ENCODE data around the gene USP30. TPM values are rescaled to one million over a fixed set of nuclear protein-coding genes. Genes with fewer than 3 reads are reported as not detected.

Gene USP30
- total RNA-seq, 1 donor from 2014 or later: 13.6 TPM

DNA sequence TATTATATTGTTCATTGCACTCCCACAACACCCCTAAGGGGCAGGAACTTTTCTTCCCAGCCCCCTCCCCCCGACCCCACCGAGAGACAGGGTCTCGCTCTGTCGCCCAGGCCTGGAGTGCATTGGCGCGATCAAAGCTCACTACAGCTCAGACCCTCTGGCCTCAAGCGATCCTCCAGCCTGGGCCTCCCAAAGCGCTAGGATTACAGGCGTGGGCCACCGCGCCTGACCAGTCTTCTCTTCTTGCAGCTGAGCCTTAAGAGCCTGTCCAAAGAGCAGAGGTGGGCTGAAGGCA, 44.7 kb downstream of the USP30 start:
- peaks cover 1% of the 10 kb centered on the region for H3K27me3 Mint-ChIP-seq (ENCODE audit: unreplicated experiment)
- peaks cover 4% of the 10 kb centered on the region for H3K36me3 Mint-ChIP-seq (ENCODE audit: low read depth, unreplicated experiment)
- H3K4me3 Mint-ChIP-seq (ENCODE audit: unreplicated experiment): peak overlapping the region; percentile 94
- peaks cover 18% of the 10 kb centered on the region for H3K4me1 Mint-ChIP-seq (ENCODE audit: unreplicated experiment)
- TF ChIP-seq CTCF (IDR thresholded peaks at IDR 0.05; ENCODE audit: unreplicated experiment): no peak
- no peak for DNase-seq (ENCODE audit: low spot score)
- H3K27ac Mint-ChIP-seq (ENCODE audit: unreplicated experiment): no peak overlapping the region
- H3K9me3 Mint-ChIP-seq (ENCODE audit: unreplicated experiment): no peaks in the 10 kb centered on the region

GRCh38 chr12:109097435-109098182, 45.2 kb downstream of the USP30 start, which contains the start of gene UNG:
UNG (plus strand) TSS chr12:109097597; CDS start chr12:109097680, 83 bp downstream.
- peak within 1 kb of the TSS; percentile 94 for H3K4me3 Mint-ChIP-seq (ENCODE audit: unreplicated experiment)
- H3K27me3 Mint-ChIP-seq (ENCODE audit: unreplicated experiment): peaks cover 1% of the 10 kb centered on the region
- DNase-seq (ENCODE audit: low spot score): peak; percentile 98
- peaks cover 3% of the 10 kb centered on the region for H3K36me3 Mint-ChIP-seq (ENCODE audit: low read depth, unreplicated experiment)
- H3K27ac Mint-ChIP-seq (ENCODE audit: unreplicated experiment): peak within 1 kb of the TSS; percentile 27
- TF ChIP-seq CTCF (IDR thresholded peaks at IDR 0.05; ENCODE audit: unreplicated experiment): no peak
- peaks cover 15% of the 10 kb centered on the region for H3K4me1 Mint-ChIP-seq (ENCODE audit: unreplicated experiment)
- H3K9me3 Mint-ChIP-seq (ENCODE audit: unreplicated experiment): no peaks in the 10 kb centered on the region

- Mint-ChIP-seq H3K36me3 (ENCODE audit: low read depth, unreplicated experiment) (peaks cover 3% of the 10 kb centered on the region), H3K27me3 (ENCODE audit: unreplicated experiment) (peaks cover 1% of the 10 kb centered on the region), H3K27ac (ENCODE audit: unreplicated experiment) (peak overlapping the region; percentile 27), H3K9me3 (ENCODE audit: unreplicated experiment) (no peaks in the 10 kb centered on the region), H3K4me3 (ENCODE audit: unreplicated experiment) (peak overlapping the region; percentile 94), H3K4me1 (ENCODE audit: unreplicated experiment) (peaks cover 9% of the 10 kb centered on the region)
- DNase-seq (ENCODE audit: low spot score): no peak
- TF ChIP-seq CTCF (IDR thresholded peaks at IDR 0.05; ENCODE audit: unreplicated experiment): no peak
Measured at GRCh38 chr12:109098183-109098604, 45.8 kb downstream of the USP30 start.

DNA sequence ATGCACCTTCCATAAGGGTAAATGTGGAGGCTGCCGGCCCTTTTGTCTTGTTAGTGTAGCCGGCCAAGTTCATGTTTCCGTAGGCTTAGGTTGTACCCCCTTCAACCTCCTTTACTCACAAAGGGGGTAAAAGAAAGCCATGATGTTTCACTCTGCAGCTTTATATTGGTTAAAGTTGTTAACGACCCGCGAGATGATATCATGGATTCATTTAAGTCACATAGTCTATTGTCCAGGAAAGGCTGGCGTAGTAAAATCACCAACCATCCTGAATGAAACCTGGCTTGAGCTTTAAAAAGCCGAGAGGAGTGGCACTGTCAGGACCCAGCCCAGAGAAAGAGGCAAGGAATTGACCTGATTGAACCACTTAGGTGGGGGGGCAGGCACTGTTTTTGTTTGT, 46.3 kb downstream of the USP30 start:
- H3K36me3 Mint-ChIP-seq (ENCODE audit: low read depth, unreplicated experiment): peaks cover 8% of the 10 kb centered on the region
- peaks cover 8% of the 10 kb centered on the region for H3K4me1 Mint-ChIP-seq (ENCODE audit: unreplicated experiment)
- H3K27me3 Mint-ChIP-seq (ENCODE audit: unreplicated experiment): peaks cover 1% of the 10 kb centered on the region

More for the DNA sequence above, 46.3 kb downstream of the USP30 start:
- DNase-seq (ENCODE audit: low spot score): no peak
- H3K4me3 Mint-ChIP-seq (ENCODE audit: unreplicated experiment): peak overlapping the region; percentile 94
- no peaks in the 10 kb centered on the region for H3K9me3 Mint-ChIP-seq (ENCODE audit: unreplicated experiment)
- peak overlapping the region; percentile 27 for H3K27ac Mint-ChIP-seq (ENCODE audit: unreplicated experiment)
- TF ChIP-seq CTCF (IDR thresholded peaks at IDR 0.05; ENCODE audit: unreplicated experiment): no peak
